Activated CD8-positive, alpha-beta memory T cell treated with anti-CD3 and anti-CD28 coated beads, Interleukin-2, amount 50 U/mL, for 1 hour (primary cell): ENCODE results near the gene TLCD2.
A peak's percentile ranks its signal among the peaks of the same experiment; 100 is the strongest.
"Not testable (repeated sequence)": the region's sequence is repeated elsewhere in the genome, so short reads cannot be mapped to it uniquely, and the experiment has no call there.

ENCODE experiments used
- DNase-seq: peaks from one replicate; pipeline ENCODE4 v3.0.0-alpha.2; 2020; ENCODE audit errors: extremely low read depth

Gene TLCD2

DNA sequence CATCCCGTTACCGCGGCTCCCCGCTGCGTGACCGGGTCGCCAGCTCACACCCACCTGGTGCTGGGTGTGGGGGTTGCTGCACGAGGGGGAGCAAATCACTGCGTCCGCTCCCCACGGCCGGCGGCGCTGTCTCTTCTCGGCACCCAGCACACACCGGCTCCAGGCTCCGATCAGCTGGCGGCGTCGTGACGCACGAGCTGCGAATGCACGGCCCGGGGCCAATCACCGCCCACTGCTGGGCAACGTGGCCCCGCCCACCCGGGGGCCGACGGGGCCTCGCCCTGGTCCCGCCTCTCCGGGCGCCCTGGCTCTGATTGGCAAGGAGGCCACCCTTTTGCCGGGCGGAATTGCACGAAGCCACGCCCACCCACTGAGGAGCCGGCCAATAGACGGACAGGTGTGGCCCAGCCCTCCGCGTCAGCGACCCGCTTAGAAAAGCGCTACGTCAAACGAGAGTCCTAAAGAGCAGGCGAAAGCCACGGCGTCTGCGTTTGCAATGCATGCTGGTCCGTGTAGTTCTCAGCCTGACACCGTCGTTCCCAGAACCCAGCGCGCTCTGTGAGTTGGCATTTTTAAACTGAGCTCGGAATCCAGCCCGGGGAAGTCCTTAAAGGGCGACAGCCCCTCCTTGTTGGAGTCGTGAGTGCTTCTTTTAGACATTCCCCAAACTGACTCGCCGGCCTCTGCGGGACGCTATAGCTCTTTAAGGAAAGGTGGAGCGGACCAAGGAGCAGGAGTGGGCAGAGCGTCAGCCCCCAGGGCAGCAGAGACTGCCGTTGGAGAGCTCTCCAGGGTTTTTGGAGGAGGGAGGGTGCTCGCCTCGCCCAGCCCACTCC, 6.1 kb upstream of the TLCD2 start:
- peak; percentile 100 for DNase-seq

DNA sequence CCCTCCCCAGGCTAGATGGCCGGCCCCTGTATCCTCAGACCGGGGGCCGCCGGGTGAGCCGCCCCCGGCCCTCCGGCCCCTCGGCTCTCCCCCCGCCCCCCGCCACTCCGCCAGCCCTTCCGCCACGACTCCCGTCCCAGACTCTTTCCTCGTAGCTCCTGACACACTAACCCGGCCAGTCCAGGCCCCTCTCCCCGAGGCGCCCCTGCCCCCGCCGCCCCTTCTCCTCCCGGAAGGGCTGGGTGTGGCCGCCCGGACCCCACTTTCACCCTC, 5.6 kb upstream of the TLCD2 start:
- no peak for DNase-seq

DNA sequence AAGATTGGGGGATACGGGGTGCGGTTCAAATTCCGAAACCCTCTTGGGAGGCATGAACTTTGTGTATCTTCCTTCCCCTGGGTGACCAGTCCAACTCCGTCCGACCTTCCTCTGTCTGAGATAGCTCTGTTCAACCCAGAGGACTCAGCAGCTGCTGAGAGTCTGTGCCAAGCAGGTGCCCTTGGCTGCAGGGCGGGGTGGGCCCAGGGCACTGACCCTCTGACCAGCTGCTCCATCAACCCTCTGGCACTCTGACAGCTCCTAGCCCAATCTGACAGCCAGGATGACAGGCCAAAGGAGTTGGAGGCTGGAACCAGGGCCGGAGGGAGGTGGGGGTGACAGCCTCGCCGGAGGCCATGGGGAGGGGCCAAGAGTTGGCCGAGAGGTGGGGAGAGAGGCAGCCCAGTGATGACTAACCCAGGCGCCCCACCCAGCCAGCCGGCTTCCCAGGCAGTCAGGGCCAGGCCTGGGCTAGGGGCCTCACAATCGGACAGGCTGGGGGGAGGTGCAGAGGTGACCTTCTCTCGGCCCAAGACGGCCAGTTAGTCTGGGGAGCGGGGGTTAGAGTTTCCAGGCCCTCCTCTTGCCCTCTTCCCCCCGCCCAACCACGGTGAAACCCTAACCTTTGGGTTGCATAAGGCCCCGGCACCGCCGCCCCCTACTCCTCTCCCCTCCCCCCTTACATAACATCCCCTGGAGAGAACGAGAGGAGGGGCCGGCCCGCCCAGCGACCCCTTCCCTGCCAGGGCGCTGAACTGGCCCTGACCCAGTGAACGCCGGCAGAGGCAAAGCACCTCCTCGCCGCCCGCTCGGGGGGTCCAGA, 5.0 kb upstream of the TLCD2 start:
- no peak for DNase-seq

- no peak for DNase-seq
Measured at GRCh38 chr17:1714427-1714979, 4.3 kb upstream of the TLCD2 start.

- no peak for DNase-seq
Measured at GRCh38 chr17:1713878-1714426, 3.8 kb upstream of the TLCD2 start.

DNA sequence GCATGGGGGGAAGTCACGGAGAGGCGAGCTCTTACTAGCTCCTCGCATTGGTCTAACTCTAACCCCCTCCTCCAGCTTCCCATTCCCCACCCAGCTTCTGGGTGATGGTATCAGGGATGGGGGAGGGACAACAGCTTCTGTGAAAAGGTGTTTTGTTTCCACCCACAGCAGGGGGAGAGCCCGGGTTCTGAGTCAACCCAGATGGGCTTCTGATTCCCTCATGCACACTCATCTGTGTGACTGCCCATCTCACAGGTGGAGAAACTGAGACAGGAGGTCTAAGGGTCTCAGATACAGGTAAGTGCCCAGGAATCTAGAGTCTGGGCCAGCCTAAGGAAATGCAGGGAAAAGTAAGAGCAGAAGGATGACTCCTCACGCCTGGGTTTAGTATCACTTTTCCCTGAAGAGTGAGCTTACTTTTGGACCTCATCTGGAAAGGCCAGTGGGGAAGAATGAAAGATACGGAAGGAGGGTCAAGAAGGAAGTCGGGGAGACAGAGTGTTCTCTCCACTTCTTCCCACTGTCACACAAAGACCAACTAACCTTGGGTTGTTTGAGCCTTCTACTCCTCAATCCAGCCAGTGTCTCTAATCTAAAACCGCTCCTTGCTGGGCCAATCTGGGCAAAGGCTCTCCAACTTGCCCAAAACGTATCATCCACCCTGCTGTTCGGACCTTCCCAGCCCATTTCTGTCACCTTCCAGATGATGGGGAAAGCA, 3.1 kb upstream of the TLCD2 start:
- no peak for DNase-seq

DNA sequence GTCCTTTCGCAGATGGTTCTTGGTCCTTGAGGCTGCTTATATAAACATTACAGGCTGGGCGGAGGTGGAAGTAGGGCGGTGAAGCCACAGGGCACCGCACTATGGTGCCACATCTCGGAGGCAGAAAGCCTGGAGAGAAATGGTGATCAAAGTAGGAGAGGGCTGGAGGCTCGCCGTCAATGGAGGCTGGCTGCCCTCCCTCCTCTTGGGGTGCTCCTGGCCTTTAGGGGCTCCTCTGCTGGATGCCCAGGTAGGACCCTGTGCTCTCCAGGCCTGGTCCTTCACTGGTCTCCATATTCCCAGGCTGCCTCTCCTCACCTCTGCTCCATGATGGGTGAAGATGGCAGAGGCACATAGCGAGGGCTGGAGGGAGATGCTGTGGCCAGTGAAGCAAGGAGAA, 2.1 kb upstream of the TLCD2 start:
- no peak for DNase-seq

- no peak for DNase-seq
Measured at GRCh38 chr17:1711804-1712203, 1.6 kb upstream of the TLCD2 start.

- no peak for DNase-seq
Measured at GRCh38 chr17:1710807-1711553, 803 bp upstream of the TLCD2 start.

GRCh38 chr17:1709403-1709951, 700 bp downstream of the TLCD2 start:
- DNase-seq: no peak

- DNase-seq: not testable (repeated sequence)
Measured at GRCh38 chr17:1708791-1709346, 1.3 kb downstream of the TLCD2 start.

GRCh38 chr17:1707107-1707506, 3.1 kb downstream of the TLCD2 start:
- no peak for DNase-seq

- no peak for DNase-seq
Measured at GRCh38 chr17:1705004-1705403, 5.2 kb downstream of the TLCD2 start.

DNA sequence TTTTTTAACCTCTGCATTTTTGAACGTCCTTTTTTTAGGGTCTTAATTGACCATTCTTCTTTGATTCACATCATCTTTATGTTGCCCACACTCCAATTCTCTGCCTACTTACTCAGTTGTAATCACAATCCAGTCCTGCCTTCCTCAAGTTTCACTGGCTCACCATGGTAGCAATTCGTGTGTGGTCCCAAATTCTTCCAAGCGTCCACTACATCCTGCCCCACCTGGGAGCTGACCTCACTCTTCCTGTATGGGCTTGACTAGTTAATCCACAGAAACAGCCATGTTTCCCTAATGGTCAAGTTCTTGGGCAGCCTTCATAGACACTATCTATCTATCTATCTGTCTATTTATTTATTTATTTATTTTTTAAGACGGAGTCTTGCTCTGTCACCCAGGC, 7.1 kb downstream of the TLCD2 start:
- no peak for DNase-seq

GRCh38 chr17:1699891-1700290, 10.3 kb downstream of the TLCD2 start:
- not testable (repeated sequence) for DNase-seq

- no peak for DNase-seq
Measured at GRCh38 chr17:1697681-1698080, 12.5 kb downstream of the TLCD2 start.

DNA sequence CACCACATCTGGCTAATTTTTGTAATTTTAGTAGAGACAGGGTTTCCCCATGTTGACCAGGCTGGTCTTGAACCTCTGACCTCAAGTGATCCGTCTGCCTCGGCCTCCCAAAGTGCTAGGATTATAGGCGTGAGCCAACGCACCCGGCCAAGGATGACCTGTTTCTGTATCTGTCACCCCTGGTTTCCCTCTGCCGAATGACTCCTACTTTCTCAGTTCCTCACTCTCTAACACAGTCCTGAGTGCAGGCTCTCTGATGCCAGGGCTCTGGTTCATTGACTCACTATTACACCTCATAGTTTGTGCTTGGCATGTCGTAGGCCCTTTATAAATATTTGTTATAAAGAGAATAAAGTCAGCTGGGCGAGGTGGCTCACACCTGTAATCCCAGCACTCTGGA, 14.8 kb downstream of the TLCD2 start:
- no peak for DNase-seq

- no peak for DNase-seq
Measured at GRCh38 chr17:1693339-1693738, 16.8 kb downstream of the TLCD2 start.

DNA sequence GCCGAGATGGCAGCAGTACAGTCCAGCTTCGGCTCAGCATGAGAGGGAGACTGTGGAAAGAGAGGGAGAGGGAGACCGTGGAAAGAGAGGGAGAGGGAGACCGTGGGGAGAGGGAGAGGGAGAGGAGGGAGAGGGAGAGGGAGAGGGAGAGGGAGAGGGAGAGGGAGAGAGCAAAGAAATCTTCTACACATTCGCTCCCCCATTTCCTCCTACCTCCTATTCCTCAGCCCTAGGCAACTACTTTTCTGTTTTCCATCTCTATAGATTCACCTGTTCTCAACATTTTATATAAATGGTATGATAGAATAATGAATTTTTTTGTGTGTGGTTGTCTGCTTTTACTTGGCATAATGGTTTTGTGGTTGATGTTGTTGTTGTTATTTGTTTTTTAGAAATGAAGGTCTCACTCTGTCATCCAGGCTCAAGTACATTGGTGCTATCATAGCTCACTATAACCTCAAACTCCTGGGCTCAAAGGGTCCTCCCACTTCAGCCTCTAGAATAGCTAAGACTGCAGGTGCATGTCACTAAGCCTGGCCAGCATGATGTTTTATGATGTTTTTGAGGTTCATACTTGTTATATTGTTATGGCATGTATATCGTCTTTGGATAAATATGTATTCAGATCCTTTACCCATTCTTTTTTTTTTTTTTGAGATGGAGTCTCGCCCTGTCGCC, 19.5 kb downstream of the TLCD2 start:
- DNase-seq: no peak

- not testable (repeated sequence) for DNase-seq
Measured at GRCh38 chr17:1688405-1688804, 21.8 kb downstream of the TLCD2 start.
